ENCODE results near the gene SAYSD1.
"Not testable (repeated sequence)": the region's sequence is repeated elsewhere in the genome, so short reads cannot be mapped to it uniquely, and the experiment has no call there.

Gene SAYSD1

GRCh38 chr6:39137245-39137644 is 22.3 kb upstream of the SAYSD1 start:
- H3K4me3 ChIP-seq (ENCODE audit: low read depth, low read length): no peak overlapping the region
- H3K36me3 ChIP-seq (replicated peaks): no peaks in the 10 kb centered on the region
- DNase-seq: peak; percentile 43
- in situ Hi-C loops (cut with HindIII; ENCODE audit: low pct_ligation_motif_present, low sequenced_read_pairs): no loop called here
- H3K27ac ChIP-seq: no peak overlapping the region
- no peak for TF ChIP-seq CTCF (IDR thresholded peaks at IDR 0.05; ENCODE audit: low read depth, low read length, missing control alignments)
- H3K27me3 ChIP-seq (replicated peaks): no peaks in the 10 kb centered on the region

DNA sequence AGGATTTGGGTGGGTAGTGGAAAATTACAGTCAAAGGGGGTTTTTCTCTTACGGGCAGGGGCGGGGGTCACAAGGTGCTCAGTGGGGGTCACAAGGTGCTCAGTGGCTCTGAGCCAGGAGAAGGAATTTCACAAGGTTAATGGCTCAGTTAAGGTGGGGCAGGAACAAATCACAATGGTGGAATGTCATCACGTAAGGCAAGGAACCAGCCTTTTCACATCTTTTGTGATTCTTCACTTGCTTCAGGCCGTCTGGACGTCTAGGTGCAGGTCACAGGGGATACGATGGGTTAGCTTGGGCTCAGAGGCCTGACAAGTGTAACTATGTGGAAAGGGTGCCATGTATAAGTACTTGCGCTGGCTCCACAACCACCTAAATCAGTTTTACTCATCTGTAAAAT is 21.2 kb upstream of the SAYSD1 start:
- H3K36me3 ChIP-seq (replicated peaks); H3K4me3 ChIP-seq (ENCODE audit: low read depth, low read length); in situ Hi-C loops (cut with HindIII; ENCODE audit: low pct_ligation_motif_present, low sequenced_read_pairs); H3K27me3 ChIP-seq (replicated peaks); H3K27ac ChIP-seq; DNase-seq: not testable (repeated sequence)

DNA sequence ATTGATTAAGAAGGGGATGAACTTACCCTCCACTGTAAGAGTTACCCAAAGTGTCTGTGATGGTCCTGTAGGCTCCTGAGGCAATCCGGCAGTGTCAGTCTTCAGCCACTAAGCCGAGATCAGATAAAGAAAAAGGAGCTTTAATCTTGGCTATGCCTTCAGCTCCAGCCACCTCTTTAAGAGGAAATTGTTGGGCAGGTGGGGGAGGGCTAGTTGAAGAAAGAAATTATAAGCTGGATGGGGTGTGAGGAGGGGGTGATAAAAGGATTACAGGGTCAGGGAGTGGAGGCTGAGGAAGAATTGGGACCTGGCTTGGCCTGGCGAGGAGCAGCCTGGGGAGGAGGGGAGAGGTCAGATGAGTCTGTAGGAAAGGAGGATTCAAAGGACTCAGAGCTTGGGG is 19.8 kb upstream of the SAYSD1 start:
- in situ Hi-C loops (cut with HindIII; ENCODE audit: low pct_ligation_motif_present, low sequenced_read_pairs): not testable (repeated sequence)

DNA sequence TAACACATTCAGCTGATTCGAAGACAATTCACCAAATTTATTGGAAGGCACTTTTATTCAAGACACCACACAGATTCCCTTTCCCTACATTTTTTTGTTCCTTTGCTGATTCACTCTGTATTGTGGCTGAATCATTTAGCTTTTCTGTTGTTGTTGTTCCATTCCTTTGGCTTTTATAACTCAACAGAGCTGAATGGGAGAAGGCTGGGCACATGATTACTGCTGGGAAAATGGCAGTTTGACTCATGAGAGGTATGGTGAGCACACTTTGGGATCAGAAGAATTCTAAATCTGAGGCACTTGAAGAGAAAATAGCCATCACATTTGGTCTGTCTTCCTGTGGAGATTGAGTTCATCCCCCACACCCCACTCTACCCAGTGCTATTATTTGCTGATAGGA is 15.7 kb upstream of the SAYSD1 start:
- no peak for DNase-seq
- Histone ChIP-seq H3K27me3 (replicated peaks) (no peaks in the 10 kb centered on the region), H3K4me3 (ENCODE audit: low read depth, low read length) (no peak overlapping the region), H3K27ac (no peak overlapping the region), H3K36me3 (replicated peaks) (no peaks in the 10 kb centered on the region)
- no peak for TF ChIP-seq CTCF (IDR thresholded peaks at IDR 0.05; ENCODE audit: low read depth, low read length, missing control alignments)
- in situ Hi-C loops (cut with HindIII; ENCODE audit: low pct_ligation_motif_present, low sequenced_read_pairs): no loop called here

More for the DNA sequence above, 19.8 kb upstream of the SAYSD1 start:
- H3K27ac ChIP-seq; H3K27me3 ChIP-seq (replicated peaks); H3K36me3 ChIP-seq (replicated peaks); H3K4me3 ChIP-seq (ENCODE audit: low read depth, low read length); DNase-seq: not testable (repeated sequence)

DNA sequence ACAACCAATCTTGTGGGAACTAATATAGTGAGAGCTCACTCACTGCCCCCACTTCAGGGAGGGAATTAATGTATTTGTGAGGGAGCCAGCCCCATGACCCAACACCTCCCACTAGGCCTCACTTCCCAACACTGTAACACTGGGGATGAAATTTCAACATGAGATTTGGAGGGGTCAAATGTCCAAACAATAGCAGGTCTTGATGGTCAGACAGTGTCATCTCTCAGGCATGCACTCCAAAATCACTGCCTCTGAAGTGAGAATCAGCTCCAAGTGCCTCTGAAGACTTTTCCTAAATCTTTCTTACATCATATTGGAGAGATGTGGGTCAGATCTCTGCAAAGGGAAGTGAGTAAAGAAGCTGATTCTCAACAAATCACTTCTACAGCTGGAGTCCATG is 13.8 kb upstream of the SAYSD1 start:
- in situ Hi-C loops (cut with HindIII; ENCODE audit: low pct_ligation_motif_present, low sequenced_read_pairs): no loop called here
- Histone ChIP-seq H3K4me3 (ENCODE audit: low read depth, low read length) (no peak overlapping the region), H3K36me3 (replicated peaks) (no peaks in the 10 kb centered on the region), H3K27ac (no peak overlapping the region), H3K27me3 (replicated peaks) (no peaks in the 10 kb centered on the region)
- no peak for DNase-seq
- TF ChIP-seq CTCF (IDR thresholded peaks at IDR 0.05; ENCODE audit: low read depth, low read length, missing control alignments): no peak

GRCh38 chr6:39128106-39128505 is 13.1 kb upstream of the SAYSD1 start:
- no peak for DNase-seq
- TF ChIP-seq CTCF (IDR thresholded peaks at IDR 0.05; ENCODE audit: low read depth, low read length, missing control alignments): no peak
- H3K4me3 ChIP-seq (ENCODE audit: low read depth, low read length): no peak overlapping the region
- no peak overlapping the region for H3K27ac ChIP-seq
- in situ Hi-C loops (cut with HindIII; ENCODE audit: low pct_ligation_motif_present, low sequenced_read_pairs): no loop called here
- no peaks in the 10 kb centered on the region for H3K36me3 ChIP-seq (replicated peaks)
- no peaks in the 10 kb centered on the region for H3K27me3 ChIP-seq (replicated peaks)

GRCh38 chr6:39124114-39124513 is 9.1 kb upstream of the SAYSD1 start:
- in situ Hi-C loops (cut with HindIII; ENCODE audit: low pct_ligation_motif_present, low sequenced_read_pairs): no loop called here
- no peak overlapping the region for H3K4me3 ChIP-seq (ENCODE audit: low read depth, low read length)
- no peaks in the 10 kb centered on the region for H3K27me3 ChIP-seq (replicated peaks)
- H3K27ac ChIP-seq: no peak overlapping the region
- no peak for TF ChIP-seq CTCF (IDR thresholded peaks at IDR 0.05; ENCODE audit: low read depth, low read length, missing control alignments)
- H3K36me3 ChIP-seq (replicated peaks): no peaks in the 10 kb centered on the region
- no peak for DNase-seq

All from brain microvascular endothelial cell (primary cell).